HepG2 (cell line): ENCODE data around the gene IDNK. TPM values are rescaled to one million over a fixed set of nuclear protein-coding genes. Genes with fewer than 3 reads are reported as not detected.

Source experiments
- BRD4 ChIP-seq: sonication (generic); formaldehyde crosslinking; IDR thresholded peaks from 2 replicates; pipeline ENCODE4 v1.4.0; 2020; ENCODE audit warnings: missing genetic modification reagents
- CERS6 ChIP-seq: sonication (generic); formaldehyde crosslinking; IDR thresholded peaks from 2 replicates; pipeline ENCODE4 v1.5.0; 2020; ENCODE audit warnings: missing genetic modification reagents
- DR1 ChIP-seq: sonication (generic); formaldehyde crosslinking; IDR thresholded peaks from 2 replicates; pipeline ENCODE4 v1.8.0; 2021; ENCODE audit warnings: mild to moderate bottlenecking, missing genetic modification reagents, inconsistent platforms
- ELF3 ChIP-seq: IDR thresholded peaks from 2 replicates; pipeline ENCODE4 v1.6.1; 2016; ENCODE audit warnings: missing genetic modification reagents, missing compliant biosample characterization
- HBP1 ChIP-seq: IDR thresholded peaks from 2 replicates; pipeline ENCODE4 v1.6.1; 2016; ENCODE audit warnings: low read depth, control low read depth
- HDAC2 ChIP-seq: sonication (generic); formaldehyde crosslinking; IDR thresholded peaks from 2 replicates; pipeline ENCODE4 v1.4.0; 2020; ENCODE audit warnings: missing genetic modification reagents
- KAT2B ChIP-seq: fragments of 150-350 bp; IDR thresholded peaks from 2 replicates; pipeline ENCODE4 v1.6.1; 2014; ENCODE audit warnings: low read depth, low read length, borderline replicate concordance
- PLRG1 ChIP-seq: fragments of 450-650 bp; conservative IDR thresholded peaks from 2 replicates; pipeline ENCODE4 v1.6.1; 2016
- RERE ChIP-seq: IDR thresholded peaks from 2 replicates; pipeline ENCODE4 v1.6.1; 2016; ENCODE audit warnings: low read depth, missing genetic modification reagents, missing compliant biosample characterization
- SIN3B ChIP-seq: fragments of 150-350 bp; IDR thresholded peaks from 2 replicates; pipeline ENCODE4 v1.6.1; 2014; ENCODE audit warnings: low read length
- SIX4 ChIP-seq: sonication (generic); formaldehyde crosslinking; IDR thresholded peaks from 2 replicates; pipeline ENCODE4 v1.4.0; 2020; ENCODE audit warnings: missing genetic modification reagents
- TEAD3 ChIP-seq: optimal IDR thresholded peaks from 2 replicates; pipeline ENCODE3; 2016; ENCODE audit warnings: borderline replicate concordance
- TERF1 ChIP-seq: sonication (generic); formaldehyde crosslinking; IDR thresholded peaks from 2 replicates; pipeline ENCODE4 v1.8.0; 2022; ENCODE audit warnings: mild to moderate bottlenecking, missing genetic modification reagents, moderate library complexity
- ZNF343 ChIP-seq: sonication (generic); formaldehyde crosslinking; IDR thresholded peaks from 2 replicates; pipeline ENCODE4 v1.4.0; 2020; ENCODE audit warnings: mild to moderate bottlenecking, missing genetic modification reagents
- ZNF367 ChIP-seq: sonication (generic); formaldehyde crosslinking; IDR thresholded peaks from 2 replicates; pipeline ENCODE4 v1.4.0; 2020; ENCODE audit warnings: missing genetic modification reagents, borderline replicate concordance
- ZNF768 ChIP-seq: sonication (generic); formaldehyde crosslinking; IDR thresholded peaks from 2 replicates; pipeline ENCODE4 v1.4.0; 2020; ENCODE audit warnings: missing genetic modification reagents
- ZNF83 ChIP-seq: sonication (generic); formaldehyde crosslinking; IDR thresholded peaks from 2 replicates; pipeline ENCODE4 v1.4.0; 2020; ENCODE audit warnings: missing genetic modification reagents, mild to moderate bottlenecking, borderline replicate concordance
- ZSCAN31 ChIP-seq: sonication (generic); formaldehyde crosslinking; IDR thresholded peaks from 2 replicates; pipeline ENCODE4 v1.5.0; 2020; ENCODE audit warnings: low read depth, mild to moderate bottlenecking, missing genetic modification reagents
- polyA plus RNA-seq, 8 experiments: library from polyadenylated mRNA; depleted of rRNA in 3 of 8; stranded (reverse) in 7 of 8; unstranded in 1 of 8; fragments of >200 nt; fragmentation: Illumina TruSeq in 4 of 8; extraction: Trizol in 4 of 8; gene quantifications; 2 replicates each; pipeline versions ENCODE4 v1.2.1 to v1.2.3, GENCODE V29; 2011 to 2016; ENCODE audit warnings: low read depth in 4 of 8, missing spikeins in 1 of 8, mixed read lengths in 1 of 8; ENCODE audit not compliant: insufficient read depth in 1 of 8
- total RNA-seq, 5 experiments: library from RNA; depleted of rRNA; stranded (reverse); fragments of >200 nt; fragmentation: Illumina TruSeq; extraction: Trizol; gene quantifications; 2 replicates each; pipeline ENCODE4 v1.2.3, GENCODE V29; 2016; ENCODE audit warnings: low read depth in 1 of 5
- TF ChIP-seq, protein P1 (sequence below): sonication (generic); formaldehyde crosslinking; IDR thresholded peaks from 2 replicates; pipeline ENCODE4 v1.8.1; 2022; ENCODE audit warnings: low read depth, mild to moderate bottlenecking, missing genetic modification reagents

The IDNK gene
- total and polyA plus RNA-seq, 2 of the 13 experiments (the other 11 are each of a cell fraction or from before 2014, with no cell fraction given) = 3.1 to 4.8 TPM

GRCh38 chr9:83629433-83630104, 6.6 kb downstream of the IDNK start (continued):
- TF ChIP-seq ZNF343 (CRISPR knock-in tag) (peak; percentile 75; the same call in 1 of the 2 replicates), ZNF367 (CRISPR knock-in tag) (no peak), TEAD3 (peak; percentile 80), ELF3 (0 out of 2 replicates have a peak, but pooled peaks have one; percentile 36), PLRG1 (no peak), ZSCAN31 (no peak; the same call in 1 of the 2 replicates), HDAC2 (CRISPR knock-in tag) (peak; percentile 82), HBP1 (CRISPR knock-in tag) (peak; percentile 84; the same call in 1 of the 2 replicates), SIN3B (no peak), ZNF768 (CRISPR knock-in tag) (no peak), ZNF83 (no peak), CERS6 (CRISPR knock-in tag) (no peak), DR1 (CRISPR knock-in tag) (no peak), TERF1 (CRISPR knock-in tag) (no peak), BRD4 (CRISPR knock-in tag) (peak; percentile 66; the same call in 1 of the 2 replicates), RERE (CRISPR knock-in tag) (no peak), KAT2B (no peak), SIX4 (CRISPR knock-in tag) (no peak)
- TF ChIP-seq, protein P1, sequence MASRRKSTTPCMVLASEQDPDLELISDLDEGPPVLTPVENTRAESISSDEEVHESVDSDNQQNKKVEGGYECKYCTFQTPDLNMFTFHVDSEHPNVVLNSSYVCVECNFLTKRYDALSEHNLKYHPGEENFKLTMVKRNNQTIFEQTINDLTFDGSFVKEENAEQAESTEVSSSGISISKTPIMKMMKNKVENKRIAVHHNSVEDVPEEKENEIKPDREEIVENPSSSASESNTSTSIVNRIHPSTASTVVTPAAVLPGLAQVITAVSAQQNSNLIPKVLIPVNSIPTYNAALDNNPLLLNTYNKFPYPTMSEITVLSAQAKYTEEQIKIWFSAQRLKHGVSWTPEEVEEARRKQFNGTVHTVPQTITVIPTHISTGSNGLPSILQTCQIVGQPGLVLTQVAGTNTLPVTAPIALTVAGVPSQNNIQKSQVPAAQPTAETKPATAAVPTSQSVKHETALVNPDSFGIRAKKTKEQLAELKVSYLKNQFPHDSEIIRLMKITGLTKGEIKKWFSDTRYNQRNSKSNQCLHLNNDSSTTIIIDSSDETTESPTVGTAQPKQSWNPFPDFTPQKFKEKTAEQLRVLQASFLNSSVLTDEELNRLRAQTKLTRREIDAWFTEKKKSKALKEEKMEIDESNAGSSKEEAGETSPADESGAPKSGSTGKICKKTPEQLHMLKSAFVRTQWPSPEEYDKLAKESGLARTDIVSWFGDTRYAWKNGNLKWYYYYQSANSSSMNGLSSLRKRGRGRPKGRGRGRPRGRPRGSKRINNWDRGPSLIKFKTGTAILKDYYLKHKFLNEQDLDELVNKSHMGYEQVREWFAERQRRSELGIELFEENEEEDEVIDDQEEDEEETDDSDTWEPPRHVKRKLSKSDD (CRISPR knock-in tag) = no peak; the same call in 1 of the 2 replicates
